ENCODE data around the gene UNG.
A peak's percentile ranks its signal among the peaks of the same experiment; 100 is the strongest.

UNG gene

DNA sequence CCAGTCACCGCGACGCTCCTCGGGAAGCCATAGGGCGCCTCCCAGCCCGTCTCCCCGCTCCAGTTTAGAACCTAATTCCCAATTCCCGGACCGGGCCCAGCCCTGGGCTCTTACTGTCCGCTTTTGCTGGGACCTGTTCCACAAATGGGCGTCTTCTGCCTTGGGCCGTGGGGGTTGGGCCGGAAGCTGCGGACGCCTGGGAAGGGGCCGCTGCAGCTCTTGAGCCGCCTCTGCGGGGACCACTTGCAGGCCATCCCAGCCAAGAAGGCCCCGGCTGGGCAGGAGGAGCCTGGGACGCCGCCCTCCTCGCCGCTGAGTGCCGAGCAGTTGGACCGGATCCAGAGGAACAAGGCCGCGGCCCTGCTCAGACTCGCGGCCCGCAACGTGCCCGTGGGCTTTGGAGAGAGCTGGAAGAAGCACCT lies 797 bp downstream of the UNG start:
- peaks cover 6 to 47% (median 38%) of the 10 kb centered on the region in 11 experiments for H3K36me3 ChIP-seq
- peak overlapping the region; percentile 70 to 89 (median 86) for H3K9ac ChIP-seq
- H3K4me1 ChIP-seq: peaks cover 19 to 40% (median 30%) of the 10 kb centered on the region in 10 experiments; a peak in 19 of 20 replicates
- peak overlapping the region; percentile 26 to 88 (median 80); a peak in 21 of 22 replicates for H3K27ac ChIP-seq
- peak overlapping the region; percentile 81 to 96 (median 86) for H3K4me3 ChIP-seq
- H3K27me3 ChIP-seq: no peaks in the 10 kb centered on the region
- peak overlapping the region; percentile 91 to 98 (median 95) for H3K4me2 ChIP-seq
- H4K20me1 ChIP-seq: peaks cover 0 to 17% (median 5%) of the 10 kb centered on the region in 11 experiments; a peak in 8 of 22 replicates
- no peak for TF ChIP-seq Cebpa-rat (IDR thresholded peaks at IDR 0.05)
- no peaks in the 10 kb centered on the region for H3K9me3 ChIP-seq (replicated peaks in 1 of 11)

DNA sequence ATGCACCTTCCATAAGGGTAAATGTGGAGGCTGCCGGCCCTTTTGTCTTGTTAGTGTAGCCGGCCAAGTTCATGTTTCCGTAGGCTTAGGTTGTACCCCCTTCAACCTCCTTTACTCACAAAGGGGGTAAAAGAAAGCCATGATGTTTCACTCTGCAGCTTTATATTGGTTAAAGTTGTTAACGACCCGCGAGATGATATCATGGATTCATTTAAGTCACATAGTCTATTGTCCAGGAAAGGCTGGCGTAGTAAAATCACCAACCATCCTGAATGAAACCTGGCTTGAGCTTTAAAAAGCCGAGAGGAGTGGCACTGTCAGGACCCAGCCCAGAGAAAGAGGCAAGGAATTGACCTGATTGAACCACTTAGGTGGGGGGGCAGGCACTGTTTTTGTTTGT lies 1.3 kb downstream of the UNG start:
- Histone ChIP-seq H3K9me3 (replicated peaks in 1 of 11) (no peaks in the 10 kb centered on the region), H3K27ac (peak overlapping the region; percentile 26 to 88 (median 80); a peak in 21 of 22 replicates), H3K36me3 (peaks cover 7 to 51% (median 42%) of the 10 kb centered on the region in 11 experiments)

DNA sequence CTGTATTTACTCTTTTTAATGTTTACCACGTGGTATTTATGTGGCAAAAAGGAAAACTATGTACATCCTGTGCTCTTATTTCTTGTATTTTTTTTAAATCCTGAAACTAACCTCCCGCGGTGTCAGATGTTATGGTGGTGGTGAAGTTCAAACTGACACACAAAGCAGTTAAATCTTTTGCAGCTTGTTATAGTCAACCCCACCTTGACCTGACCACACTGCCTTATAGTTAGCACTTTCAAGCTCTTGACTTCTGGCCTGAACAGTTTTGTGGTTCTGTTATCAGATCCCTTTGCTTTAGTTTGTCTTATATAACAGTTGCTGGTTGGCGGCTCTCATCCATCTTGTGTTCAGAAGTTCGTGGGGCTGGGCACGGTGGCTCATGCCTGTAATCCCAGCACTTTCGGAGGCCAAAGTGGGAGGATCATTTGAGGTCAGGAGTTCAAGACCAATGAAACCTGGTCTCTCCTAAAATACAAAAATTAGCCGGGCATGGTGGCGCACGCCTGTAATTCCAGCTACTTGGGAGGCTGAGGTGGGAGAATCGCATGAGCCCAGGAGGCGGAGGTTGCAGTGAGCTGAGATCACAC lies 2.1 kb downstream of the UNG start:
- H3K9me3 ChIP-seq (replicated peaks in 1 of 11): no peaks in the 10 kb centered on the region
- peaks cover 16 to 60% (median 51%) of the 10 kb centered on the region in 11 experiments for H3K36me3 ChIP-seq
- H3K4me2 ChIP-seq: peak overlapping the region; percentile 91 to 98 (median 95)
- H3K4me3 ChIP-seq: peak overlapping the region; percentile 81 to 96 (median 86); a peak in 14 of 20 replicates
- peak overlapping the region; percentile 70 to 89 (median 86); a peak in 16 of 22 replicates for H3K9ac ChIP-seq
- H3K4me1 ChIP-seq: peaks cover 15 to 32% (median 26%) of the 10 kb centered on the region in 10 experiments; a peak in 19 of 20 replicates
- no peak for TF ChIP-seq Cebpa-rat (IDR thresholded peaks at IDR 0.05)
- H3K27me3 ChIP-seq: no peaks in the 10 kb centered on the region
- no peak overlapping the region for H3K27ac ChIP-seq
- peaks cover 0 to 19% (median 5%) of the 10 kb centered on the region in 11 experiments; a peak in 8 of 22 replicates for H4K20me1 ChIP-seq

More for the DNA sequence above, 1.3 kb downstream of the UNG start:
- no peak for TF ChIP-seq Cebpa-rat (IDR thresholded peaks at IDR 0.05)
- peak overlapping the region; percentile 70 to 89 (median 86) for H3K9ac ChIP-seq
- peaks cover 19 to 36% (median 28%) of the 10 kb centered on the region in 10 experiments; a peak in 19 of 20 replicates for H3K4me1 ChIP-seq
- H4K20me1 ChIP-seq: peaks cover 0 to 19% (median 5%) of the 10 kb centered on the region in 11 experiments; a peak in 8 of 22 replicates
- no peaks in the 10 kb centered on the region for H3K27me3 ChIP-seq
- peak overlapping the region; percentile 91 to 98 (median 95) for H3K4me2 ChIP-seq
- H3K4me3 ChIP-seq: peak overlapping the region; percentile 81 to 96 (median 86)

DNA sequence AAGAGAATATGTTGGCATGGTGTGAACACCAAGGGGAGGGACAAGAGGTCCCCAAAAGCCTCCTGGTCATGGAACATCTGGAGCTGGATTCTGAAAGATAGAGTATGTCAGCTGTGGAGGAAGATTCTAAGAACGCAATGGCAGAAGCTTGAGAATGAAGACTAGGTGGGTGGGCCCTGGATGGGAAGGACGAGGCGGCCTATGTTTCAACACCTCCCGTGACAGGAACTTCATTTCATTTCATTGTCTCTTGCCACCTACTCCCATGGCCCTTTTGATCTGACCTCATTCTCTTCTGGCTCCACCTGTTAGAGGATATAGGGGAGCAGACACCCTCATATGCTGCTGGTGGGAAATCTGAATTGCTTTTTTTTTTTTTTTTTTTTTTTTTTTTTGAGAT lies 3.3 kb downstream of the UNG start:
- no peaks in the 10 kb centered on the region for H3K27me3 ChIP-seq
- H3K27ac ChIP-seq: no peak overlapping the region
- TF ChIP-seq Cebpa-rat (IDR thresholded peaks at IDR 0.05): no peak
- H4K20me1 ChIP-seq: peaks cover 0 to 28% (median 9%) of the 10 kb centered on the region in 11 experiments; a peak in 9 of 22 replicates
- peaks cover 15 to 32% (median 26%) of the 10 kb centered on the region in 10 experiments; a peak in 19 of 20 replicates for H3K4me1 ChIP-seq
- peaks cover 28 to 72% (median 63%) of the 10 kb centered on the region in 11 experiments for H3K36me3 ChIP-seq
- no peak overlapping the region for H3K9ac ChIP-seq
- H3K4me3 ChIP-seq: no peak overlapping the region
- H3K4me2 ChIP-seq: no peak overlapping the region
- H3K9me3 ChIP-seq (replicated peaks in 1 of 11): no peaks in the 10 kb centered on the region

DNA sequence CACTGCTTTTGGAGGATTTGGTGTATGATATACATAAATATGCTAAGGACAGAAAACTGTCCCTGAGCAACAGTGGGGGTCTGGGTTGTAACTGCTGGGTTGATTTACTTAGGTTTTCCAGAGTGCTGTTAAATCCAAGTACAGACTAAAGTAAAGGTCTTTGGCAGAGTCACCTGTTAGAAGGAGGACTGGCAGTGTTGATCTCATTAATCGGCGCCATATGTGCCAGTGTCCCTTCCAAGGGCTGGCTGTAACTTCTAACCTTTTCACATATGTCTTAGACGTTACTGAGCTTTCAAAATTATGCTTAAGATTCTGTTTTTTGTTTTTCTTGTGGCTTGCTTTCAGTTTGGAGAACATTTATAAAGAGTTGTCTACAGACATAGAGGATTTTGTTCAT lies 5.1 kb downstream of the UNG start:
- H3K4me3 ChIP-seq: no peak overlapping the region
- no peak for TF ChIP-seq Cebpa-rat (IDR thresholded peaks at IDR 0.05)

DNA sequence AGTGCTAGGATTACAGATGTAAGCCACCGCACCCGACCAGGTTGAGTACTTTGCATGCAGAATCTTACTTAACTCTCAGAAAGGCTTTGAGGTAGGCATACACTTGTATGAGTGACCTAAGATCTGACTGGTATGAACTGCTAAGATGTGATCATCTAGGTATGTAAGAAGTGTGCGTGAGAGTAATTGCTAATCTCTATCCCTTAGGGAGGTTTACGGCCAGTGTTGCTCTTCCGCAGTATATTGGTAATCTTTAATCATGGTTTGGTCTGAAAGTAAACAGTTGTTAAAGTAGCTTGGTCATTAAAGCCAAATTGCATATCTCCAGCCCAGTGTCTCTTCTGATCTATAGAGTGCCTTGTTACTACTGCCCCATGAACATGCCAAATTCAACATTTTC lies 7.8 kb downstream of the UNG start:
- H3K4me2 ChIP-seq: no peak overlapping the region
- no peaks in the 10 kb centered on the region for H3K27me3 ChIP-seq
- H3K4me1 ChIP-seq: peaks cover 0 to under 1% (median under 1%) of the 10 kb centered on the region in 10 experiments; a peak in 3 of 20 replicates
- no peak overlapping the region for H3K4me3 ChIP-seq
- TF ChIP-seq Cebpa-rat (IDR thresholded peaks at IDR 0.05): no peak
- H3K27ac ChIP-seq: no peak overlapping the region
- H3K9me3 ChIP-seq (replicated peaks in 1 of 11): no peaks in the 10 kb centered on the region
- peaks cover 52 to 100% (median 96%) of the 10 kb centered on the region in 11 experiments for H3K36me3 ChIP-seq
- no peak overlapping the region for H3K9ac ChIP-seq
- H4K20me1 ChIP-seq: peaks cover 0 to 34% (median 10%) of the 10 kb centered on the region in 11 experiments; a peak in 8 of 22 replicates

More for the DNA sequence above, 5.1 kb downstream of the UNG start:
- H3K27me3 ChIP-seq: no peaks in the 10 kb centered on the region
- H3K36me3 ChIP-seq: peaks cover 39 to 90% (median 79%) of the 10 kb centered on the region in 11 experiments
- H4K20me1 ChIP-seq: peaks cover 0 to 34% (median 14%) of the 10 kb centered on the region in 11 experiments; a peak in 9 of 22 replicates
- H3K4me1 ChIP-seq: peaks cover 14 to 20% (median 17%) of the 10 kb centered on the region in 10 experiments; a peak in 19 of 20 replicates
- H3K9ac ChIP-seq: no peak overlapping the region
- no peak overlapping the region for H3K27ac ChIP-seq
- no peaks in the 10 kb centered on the region for H3K9me3 ChIP-seq (replicated peaks in 1 of 11)
- no peak overlapping the region for H3K4me2 ChIP-seq

DNA sequence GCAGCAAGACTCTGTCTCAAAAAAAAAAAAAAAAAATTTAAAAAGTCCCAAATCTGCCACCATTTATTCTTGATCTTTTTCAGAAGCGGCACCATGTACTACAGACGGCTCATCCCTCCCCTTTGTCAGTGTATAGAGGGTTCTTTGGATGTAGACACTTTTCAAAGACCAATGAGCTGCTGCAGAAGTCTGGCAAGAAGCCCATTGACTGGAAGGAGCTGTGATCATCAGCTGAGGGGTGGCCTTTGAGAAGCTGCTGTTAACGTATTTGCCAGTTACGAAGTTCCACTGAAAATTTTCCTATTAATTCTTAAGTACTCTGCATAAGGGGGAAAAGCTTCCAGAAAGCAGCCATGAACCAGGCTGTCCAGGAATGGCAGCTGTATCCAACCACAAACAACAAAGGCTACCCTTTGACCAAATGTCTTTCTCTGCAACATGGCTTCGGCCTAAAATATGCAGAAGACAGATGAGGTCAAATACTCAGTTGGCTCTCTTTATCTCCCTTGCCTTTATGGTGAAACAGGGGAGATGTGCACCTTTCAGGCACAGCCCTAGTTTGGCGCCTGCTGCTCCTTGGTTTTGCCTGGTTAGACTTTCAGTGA lies 12.5 kb downstream of the UNG start:
- peaks cover 0 to 15% (median 7%) of the 10 kb centered on the region in 11 experiments; a peak in 6 of 22 replicates for H4K20me1 ChIP-seq
- H3K27me3 ChIP-seq: no peaks in the 10 kb centered on the region
- TF ChIP-seq Cebpa-rat (IDR thresholded peaks at IDR 0.05): no peak; a peak in 1 of 22 replicates
- no peak overlapping the region for H3K4me3 ChIP-seq
- H3K27ac ChIP-seq: no peak overlapping the region
- peaks cover 26 to 66% (median 54%) of the 10 kb centered on the region in 11 experiments for H3K36me3 ChIP-seq
- H3K4me2 ChIP-seq: no peak overlapping the region
- no peak overlapping the region for H3K9ac ChIP-seq
- H3K9me3 ChIP-seq (replicated peaks in 1 of 11): no peaks in the 10 kb centered on the region
- peaks cover 0 to 12% (median 11%) of the 10 kb centered on the region in 10 experiments; a peak in 14 of 20 replicates for H3K4me1 ChIP-seq

DNA sequence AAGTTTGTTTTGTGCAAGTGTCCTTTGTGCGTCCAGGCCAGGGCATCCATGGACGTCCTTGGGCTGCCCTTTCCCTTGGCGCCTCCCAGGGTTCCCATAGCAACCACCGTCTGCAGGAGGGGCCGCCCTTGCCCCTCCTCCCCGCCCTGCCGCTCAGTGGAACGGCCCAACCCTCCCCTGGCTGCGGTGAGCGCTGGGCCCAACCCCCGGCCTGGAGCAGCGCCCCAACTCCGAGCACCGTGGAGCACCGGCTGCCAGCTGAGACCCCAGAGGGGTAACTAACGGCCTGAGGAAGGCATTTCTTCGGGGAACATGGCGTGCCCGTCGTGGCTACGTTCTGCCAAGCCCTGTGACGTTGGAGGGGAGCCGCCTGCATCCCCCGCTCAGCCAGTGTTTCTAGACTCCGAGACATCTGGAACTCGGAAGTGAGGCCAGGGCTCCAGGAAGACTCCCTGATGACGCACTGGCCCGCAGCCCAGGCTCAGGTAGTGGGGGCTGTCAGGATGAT lies 13.6 kb downstream of the UNG start:
- Histone ChIP-seq H3K9ac (peak overlapping the region in 6 of 11 experiments; percentile 22 to 50 (median 34); a peak in 7 of 22 replicates), H3K27me3 (no peaks in the 10 kb centered on the region), H3K4me3 (peak overlapping the region in 4 of 10 experiments; percentile 27 to 50 (median 38); a peak in 6 of 20 replicates), H3K4me1 (peaks cover 6 to 23% (median 19%) of the 10 kb centered on the region in 10 experiments), H3K36me3 (peaks cover 15 to 54% (median 42%) of the 10 kb centered on the region in 11 experiments), H3K4me2 (peak overlapping the region; percentile 19 to 64 (median 45)), H3K27ac (peak overlapping the region in 3 of 11 experiments; percentile 3 to 27 (median 4); a peak in 2 of 22 replicates), H3K9me3 (replicated peaks in 1 of 11) (no peaks in the 10 kb centered on the region), H4K20me1 (peaks cover 0 to 9% (median 0%) of the 10 kb centered on the region in 11 experiments; a peak in 5 of 22 replicates)
- no peak for TF ChIP-seq Cebpa-rat (IDR thresholded peaks at IDR 0.05)
